HG02610 (cell line): Measurements from ENCODE around the gene CD2AP.
"Not testable (repeated sequence)": the region's sequence is repeated elsewhere in the genome, so short reads cannot be mapped to it uniquely, and the experiment has no call there.

ENCODE experiments used
- ATAC-seq: cut with Tn5 transposase; IDR thresholded peaks from one replicate; pipeline ENCODE4 v1.9.1; 2021; ENCODE audit warnings: mild to moderate bottlenecking, moderate library complexity; ENCODE audit not compliant: unreplicated experiment

Gene CD2AP

GRCh38 chr6:47553243-47553642, 75.7 kb downstream of the CD2AP start:
- not testable (repeated sequence) for ATAC-seq

DNA sequence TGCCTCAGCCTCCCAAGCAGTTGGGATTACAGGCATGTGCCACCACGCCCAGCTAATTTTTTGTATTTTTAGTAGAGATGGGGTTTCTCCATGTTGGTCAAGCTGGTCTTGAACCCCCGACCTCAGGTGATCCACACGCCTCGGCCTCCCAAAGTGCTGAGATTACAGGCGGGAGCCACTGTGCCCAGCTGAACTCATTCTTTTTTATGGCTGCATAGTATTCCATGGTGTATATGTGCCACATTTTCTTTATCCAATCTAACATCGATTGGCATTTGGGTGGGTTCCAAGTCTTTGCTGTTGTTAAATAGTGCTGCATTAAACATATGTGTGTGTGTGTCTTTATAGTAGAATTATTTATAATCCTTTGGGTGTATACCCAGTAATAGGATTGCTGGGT, 78.9 kb downstream of the CD2AP start:
- not testable (repeated sequence) for ATAC-seq

DNA sequence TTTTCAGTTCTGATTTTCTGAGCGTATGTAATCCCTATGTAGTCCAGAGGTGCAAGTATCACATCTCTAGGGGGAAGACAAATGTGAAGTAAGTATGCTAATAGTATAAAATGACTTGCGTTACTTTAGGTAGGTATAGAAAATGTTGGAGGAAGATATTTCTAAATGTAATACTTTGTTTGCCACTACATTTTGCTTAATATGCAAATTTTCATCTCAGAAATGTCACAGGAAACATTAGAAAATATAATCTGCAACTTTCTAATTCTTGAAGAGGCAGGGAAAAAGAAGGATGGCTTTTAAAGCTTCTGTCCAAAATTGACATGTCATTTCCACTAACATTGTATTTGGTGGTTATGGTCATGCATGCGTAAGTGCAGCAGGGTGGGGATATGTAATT, 85.6 kb downstream of the CD2AP start:
- no peak for ATAC-seq

GRCh38 chr6:47566602-47567001, 89.0 kb downstream of the CD2AP start:
- ATAC-seq = not testable (repeated sequence)

GRCh38 chr6:47567586-47567985, 90.0 kb downstream of the CD2AP start:
- no peak for ATAC-seq

GRCh38 chr6:47571488-47571887, 93.9 kb downstream of the CD2AP start:
- ATAC-seq = no peak

DNA sequence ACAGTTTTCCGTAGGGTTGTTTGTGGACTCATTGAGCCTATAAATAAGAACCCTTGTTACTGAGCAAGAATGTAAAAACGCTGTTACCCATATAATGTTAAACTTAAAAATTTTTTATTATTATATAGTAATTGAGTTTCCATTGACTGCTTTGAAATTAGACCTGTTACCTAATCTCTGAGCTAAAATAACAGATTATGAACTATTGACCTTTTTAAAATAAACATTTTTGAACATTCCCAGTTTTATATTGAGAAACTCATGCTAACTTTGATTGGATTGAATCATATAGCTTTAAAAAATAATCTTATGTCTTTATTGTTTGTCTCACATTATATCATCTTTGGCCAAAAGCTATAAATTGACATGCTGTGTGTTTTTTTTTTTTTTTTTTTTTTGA, 95.5 kb downstream of the CD2AP start:
- ATAC-seq = no peak

GRCh38 chr6:47574789-47575188, 97.2 kb downstream of the CD2AP start:
- no peak for ATAC-seq

- ATAC-seq = no peak
Measured at GRCh38 chr6:47579040-47579439, 101.5 kb downstream of the CD2AP start.

- ATAC-seq = peak; percentile 75
Measured at GRCh38 chr6:47581591-47581990, 104.0 kb downstream of the CD2AP start.

DNA sequence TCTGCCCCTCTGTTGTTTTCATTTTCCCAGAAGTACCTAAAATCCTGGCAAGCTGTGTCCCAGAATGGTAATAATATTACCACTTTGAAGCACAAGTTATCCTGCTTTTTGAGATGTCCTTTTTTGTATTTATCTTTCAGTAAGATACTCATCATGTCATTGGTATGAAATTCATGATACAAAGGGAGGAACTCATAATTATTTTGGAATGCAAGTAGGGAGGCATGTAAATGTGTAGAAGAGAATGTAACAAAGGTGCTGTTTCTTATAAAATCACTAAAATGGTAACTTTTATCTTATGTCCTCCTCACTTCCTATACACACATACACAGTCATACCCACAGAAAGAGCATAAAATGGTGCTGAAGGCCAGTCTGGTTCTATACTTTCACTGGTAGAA, 109.9 kb downstream of the CD2AP start:
- no peak for ATAC-seq

DNA sequence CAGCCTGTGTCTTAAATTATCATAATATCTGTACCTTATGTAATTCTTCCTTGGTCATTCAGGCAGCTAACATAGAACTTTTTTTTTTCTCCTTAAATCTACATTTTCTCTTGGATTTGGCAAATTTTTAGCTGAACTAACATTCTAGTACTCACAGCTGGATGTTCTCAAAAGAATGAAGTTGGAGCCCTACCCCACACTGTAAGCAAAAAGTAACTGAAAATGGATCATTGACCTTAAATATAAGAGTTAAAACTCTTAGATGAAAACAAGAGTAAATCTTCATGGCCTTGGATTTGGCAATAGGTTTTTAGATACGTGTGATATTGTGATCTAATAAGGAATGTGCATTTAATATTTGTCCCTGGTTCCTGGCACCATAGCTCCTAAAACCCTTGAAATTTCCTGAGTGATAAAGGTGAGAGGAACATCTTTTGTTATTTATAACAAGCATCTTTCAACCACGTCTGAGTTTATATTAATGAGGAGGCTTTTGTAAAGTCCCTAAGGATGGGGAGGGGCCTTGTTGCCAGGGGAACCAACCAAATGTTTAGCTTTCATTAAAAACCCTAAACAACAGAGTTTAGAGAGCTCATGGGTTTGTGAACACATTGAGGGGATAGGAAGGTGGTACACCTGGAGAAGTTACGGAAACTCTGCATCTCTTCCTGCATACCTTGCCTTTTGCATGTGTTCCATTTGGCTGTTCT, 114.7 kb downstream of the CD2AP start:
- ATAC-seq = no peak

DNA sequence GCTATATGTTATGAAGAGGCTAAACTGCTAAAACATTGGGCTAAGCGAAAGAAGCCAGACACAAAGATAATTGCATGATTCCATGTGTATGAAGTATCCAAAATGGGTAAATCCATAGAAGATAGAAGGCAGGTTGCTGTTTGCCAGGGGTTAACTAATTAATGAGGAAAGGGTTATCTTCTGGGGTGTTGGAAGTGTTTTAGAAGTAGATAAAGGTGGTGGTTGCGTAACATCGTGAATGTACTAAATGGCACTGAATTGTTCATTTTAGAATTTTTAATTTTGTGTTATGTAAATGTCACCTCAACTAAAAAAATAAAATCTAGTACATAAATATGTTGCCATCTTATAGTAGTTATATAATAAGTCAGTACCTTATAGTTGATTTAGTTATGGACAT, 116.4 kb downstream of the CD2AP start:
- ATAC-seq = no peak

- ATAC-seq = no peak
Measured at GRCh38 chr6:47595785-47596184, 118.2 kb downstream of the CD2AP start.

GRCh38 chr6:47598367-47598766, 120.8 kb downstream of the CD2AP start:
- no peak for ATAC-seq

- ATAC-seq = no peak
Measured at GRCh38 chr6:47599512-47599911, 121.9 kb downstream of the CD2AP start.

DNA sequence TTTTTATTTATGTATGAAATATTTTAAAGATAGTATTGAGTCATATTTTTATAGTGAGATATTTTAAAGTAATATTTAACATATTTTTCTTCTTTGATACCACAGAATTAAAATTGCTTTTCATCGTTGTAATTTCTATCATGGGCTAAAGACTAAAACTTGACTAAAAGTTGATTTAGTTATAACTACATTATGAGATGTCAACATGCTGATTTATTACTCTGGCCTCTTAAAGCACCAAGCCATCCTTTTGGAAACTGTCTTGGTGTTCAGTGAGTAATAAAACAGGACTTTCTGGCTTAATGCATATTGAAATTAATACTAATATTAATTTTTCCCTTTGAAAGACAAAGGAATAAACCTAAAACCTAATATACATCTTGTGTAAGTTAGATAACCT, 125.6 kb downstream of the CD2AP start:
- no peak for ATAC-seq

GRCh38 chr6:47603995-47604394, 126.4 kb downstream of the CD2AP start:
- ATAC-seq = no peak

DNA sequence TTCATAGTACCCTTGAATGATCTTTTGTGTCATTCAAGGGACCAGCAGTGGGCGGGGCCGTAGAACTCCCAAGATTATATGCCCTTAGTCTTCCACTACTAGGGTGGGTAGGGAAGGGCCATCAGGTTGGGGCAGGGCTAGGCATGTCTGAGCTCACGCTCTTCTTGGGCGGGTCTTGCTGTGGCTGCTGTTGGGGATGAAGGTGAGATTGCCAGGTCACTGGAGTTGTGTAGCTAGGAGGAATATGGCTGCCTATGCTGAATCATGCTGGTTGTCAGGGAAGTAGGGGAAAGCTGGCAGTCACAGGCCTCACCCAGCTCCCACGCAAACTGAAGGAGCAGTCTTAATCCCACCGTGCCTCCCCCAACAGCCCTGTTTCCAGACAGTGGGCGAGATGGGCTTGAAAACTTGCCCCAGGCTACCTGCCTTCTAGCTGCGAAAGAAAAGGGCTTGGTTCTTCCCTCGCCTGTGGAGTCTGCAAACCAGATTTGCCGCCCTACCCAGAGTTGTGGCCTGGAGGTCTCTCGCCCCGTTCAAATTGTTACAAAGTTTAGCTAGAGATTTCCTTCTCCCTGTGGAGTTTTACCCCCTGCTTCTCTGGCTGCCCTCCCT, 144.4 kb downstream of the CD2AP start:
- no peak for ATAC-seq

DNA sequence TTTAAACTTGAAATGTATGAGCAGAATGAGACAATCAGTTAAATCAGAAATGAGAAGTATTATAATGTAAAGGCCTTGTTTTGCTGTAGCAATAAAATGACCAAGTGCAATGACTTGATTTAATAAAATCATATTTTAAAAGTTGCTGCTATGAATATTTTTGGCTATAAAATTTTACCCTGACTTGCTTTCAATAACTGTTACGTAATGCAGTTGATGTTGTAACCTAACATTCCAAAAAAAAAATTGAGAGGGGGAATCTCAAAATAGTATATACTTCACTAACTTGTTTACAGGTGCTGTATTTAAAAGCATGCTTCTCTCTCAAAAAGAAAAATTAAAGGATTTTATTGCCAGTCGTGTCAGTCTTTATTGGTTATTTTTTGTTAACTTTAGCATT, 149.2 kb downstream of the CD2AP start:
- ATAC-seq = no peak

- ATAC-seq = no peak
Measured at GRCh38 chr6:47628448-47629272, 151.1 kb downstream of the CD2AP start.

- no peak for ATAC-seq
Measured at GRCh38 chr6:47629954-47630353, 152.4 kb downstream of the CD2AP start.
